ENCODE results near the gene MT1G. TPM values are rescaled to one million over a fixed set of nuclear protein-coding genes. Genes with fewer than 3 reads are reported as not detected.

MT1G gene
- polyA plus RNA-seq, 2 of the 4 experiments (the other 2 are of a cell fraction), result not detected

DNA sequence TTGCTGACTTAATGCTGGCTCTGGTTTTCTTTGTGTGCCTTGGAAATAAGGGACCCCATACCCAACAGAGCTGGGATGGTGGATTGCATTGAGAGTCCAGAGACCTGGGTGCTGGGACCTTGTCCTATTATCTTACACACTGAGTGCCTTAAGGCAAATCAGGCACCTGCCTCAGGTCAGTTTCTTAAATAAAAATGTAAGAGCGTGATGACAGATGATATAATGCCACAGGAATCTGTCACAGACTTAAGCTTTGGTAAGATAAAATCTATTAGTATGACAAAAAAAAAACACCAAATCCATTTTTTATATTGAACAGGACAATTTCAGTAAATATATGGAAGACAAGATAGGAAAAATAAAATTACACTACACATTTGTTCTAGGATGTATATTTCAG is 27.8 kb downstream of the MT1G start (continued):
- TF ChIP-seq KDM5A (IDR thresholded peaks at IDR 0.05) (no peak), RAD21 (conservative IDR thresholded peaks at IDR 0.05 in 1 of 2, IDR thresholded peaks at IDR 0.05 in 1 of 2) (no peak), JUNB (IDR thresholded peaks at IDR 0.05) (no peak), EP300 (IDR thresholded peaks at IDR 0.05) (no peak)

GRCh38 chr16:56639045-56639444 is 28.8 kb downstream of the MT1G start:
- peak overlapping the region; percentile 43; the same call in 1 of the 3 replicates for H3K4me3 ChIP-seq
- FAIRE-seq (no peak), DNase-seq (ENCODE audit: low read depth in 1 of 2, low spot score in 1 of 2) (no peak), ATAC-seq (no peak)
- peaks cover 8% of the 10 kb centered on the region; the same call in 2 of the 3 replicates for H3K4me1 ChIP-seq
- no peaks in the 10 kb centered on the region for H3K9me3 ChIP-seq
- H3K27ac ChIP-seq, result peak overlapping the region; percentile 46 to 83; a peak in 3 of 6 replicates
- no peak for TF ChIP-seq PBX3 (IDR thresholded peaks at IDR 0.05)
- TF ChIP-seq HOXB5 (CRISPR knock-in tag; IDR thresholded peaks at IDR 0.05), result no peak
- TF ChIP-seq HOXB13 (CRISPR knock-in tag; IDR thresholded peaks at IDR 0.05; ENCODE audit: low read depth), result no peak
- TF ChIP-seq NFE2L2 (conservative IDR thresholded peaks at IDR 0.05; ENCODE audit: low read length), result no peak
- no peak for TF ChIP-seq ELK1 (IDR thresholded peaks at IDR 0.05; ENCODE audit: low read depth, low read length)
- TF ChIP-seq ESRRA (IDR thresholded peaks at IDR 0.05; ENCODE audit: borderline replicate concordance, low read length), result no peak
- H3K4me2 ChIP-seq, result peak overlapping the region; percentile 71
- 15% methylated on average over 1 of the region's 1 CpG for WGBS (ENCODE audit: missing lambda C conversion rate)
- POLR2A ChIA-PET, result interaction anchor here (1.4 kb wide), 1 partner anchor 31 kb away, joined by 4 read pairs; the partner anchor contains the start of gene MT2A
- CTCF ChIA-PET, result interaction anchor here (1.2 to 25.6 kb wide), 7 partner anchors 8 to 125 kb away, joined by 3 to 340 read pairs (median 5); partner anchors contain the start of genes MT1E and MT2A

- H3K9me3 ChIP-seq, result no peaks in the 10 kb centered on the region
- ChIA-PET CTCF (interaction anchor here (1.2 to 25.6 kb wide), 3 partner anchors 13 to 64 kb away, joined by 3 to 340 read pairs (median 36); partner anchors contain the start of genes MT1E and MT2A), POLR2A (interaction anchor here (0.9 kb wide), 1 partner anchor 45 kb away, joined by 3 read pairs; no protein-coding TSS in a partner anchor)
- peak within 1 kb of the TSS; percentile 43 for H3K4me3 ChIP-seq
- 0 out of 3 replicates have a peak, but pooled peaks cover 3% of the 10 kb centered on the region for H3K4me1 ChIP-seq
- peak within 1 kb of the TSS; percentile 71 for H3K4me2 ChIP-seq
- ATAC-seq (peak; percentile 68 to 77; a peak in 5 of 6 replicates), DNase-seq (ENCODE audit: low read depth in 1 of 2, low spot score in 1 of 2) (peak; percentile 23 to 40), FAIRE-seq (no peak)
- H3K27ac ChIP-seq, result peak within 1 kb of the TSS; percentile 51 to 83; a peak in 5 of 6 replicates
- no peak for TF ChIP-seq EHF (CRISPR knock-in tag; IDR thresholded peaks at IDR 0.05)
- TF ChIP-seq BHLHE40 (IDR thresholded peaks at IDR 0.05; ENCODE audit: low read depth, low read length), result no peak
- TF ChIP-seq MAZ (IDR thresholded peaks at IDR 0.05; ENCODE audit: borderline replicate concordance, low read depth, low read length), result no peak
- no peak for TF ChIP-seq EHMT2 (IDR thresholded peaks at IDR 0.05; ENCODE audit: low read depth)
- TF ChIP-seq SREBF2 (IDR thresholded peaks at IDR 0.05), result no peak
- peak; percentile 45 for TF ChIP-seq POLR2A (IDR thresholded peaks at IDR 0.05; ENCODE audit: low read length)
- TF ChIP-seq, protein P1, sequence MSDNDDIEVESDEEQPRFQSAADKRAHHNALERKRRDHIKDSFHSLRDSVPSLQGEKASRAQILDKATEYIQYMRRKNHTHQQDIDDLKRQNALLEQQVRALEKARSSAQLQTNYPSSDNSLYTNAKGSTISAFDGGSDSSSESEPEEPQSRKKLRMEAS (IDR thresholded peaks at IDR 0.05), result peak; percentile 48; the same call in 1 of the 2 replicates
- TF ChIP-seq RNF2 (IDR thresholded peaks at IDR 0.05; ENCODE audit: borderline replicate concordance, low read depth), result no peak
- no peak for TF ChIP-seq EP300 (IDR thresholded peaks at IDR 0.05)
- 48% methylated on average over 60 of the region's 68 CpGs for WGBS (ENCODE audit: missing lambda C conversion rate)
Observed at GRCh38 chr16:56637814-56638750, 29.8 kb downstream of the MT1G start, which contains the start of gene MT1A. Gene MT1A (plus strand): TSS chr16:56638666. CDS start chr16:56638739, 73 bp downstream.

Data from A549 (cell line).